ENCODE results near the gene SPATA46.

The SPATA46 gene

GRCh38 chr1:162373541-162374260 lies 3.0 kb downstream of the SPATA46 start:
- Histone ChIP-seq H4K20me1 (ENCODE audit: low read depth, low read length) (no peaks in the 10 kb centered on the region), H3K9me2 (replicated peaks; ENCODE audit: insufficient read depth, low read length) (no peaks in the 10 kb centered on the region), H3K36me3 (ENCODE audit: low read length) (no peaks in the 10 kb centered on the region), H2AFZ (ENCODE audit: low read depth, low read length, severe bottlenecking) (no peak overlapping the region), H3K9ac (ENCODE audit: low read length) (no peak overlapping the region), H3K4me3 (ENCODE audit: insufficient read depth, low read length, poor library complexity, severe bottlenecking) (no peak overlapping the region), H3K4me2 (ENCODE audit: low read depth, low read length, poor library complexity, severe bottlenecking) (no peak overlapping the region), H3K79me2 (ENCODE audit: insufficient read depth, low read length) (no peaks in the 10 kb centered on the region), H3K9me3 (ENCODE audit: insufficient read depth, low read length) (no peaks in the 10 kb centered on the region), H3K27ac (ENCODE audit: low read depth, low read length) (no peak overlapping the region), H3K27me3 (ENCODE audit: low read length) (no peaks in the 10 kb centered on the region), H3F3A (ENCODE audit: insufficient read depth) (no peaks in the 10 kb centered on the region)
- no peak for TF ChIP-seq CTCF (IDR thresholded peaks at IDR 0.05; ENCODE audit: insufficient read depth, low read length, poor library complexity, severe bottlenecking)
- no peak for TF ChIP-seq EZH2phosphoT487 (conservative IDR thresholded peaks at IDR 0.05; ENCODE audit: low read length)

- Histone ChIP-seq H3K27ac (ENCODE audit: low read depth, low read length) (no peak overlapping the region), H3K4me2 (ENCODE audit: low read depth, low read length, poor library complexity, severe bottlenecking) (no peak overlapping the region)
Measured at GRCh38 chr1:162373072-162373427, 3.6 kb downstream of the SPATA46 start.

GRCh38 chr1:162372159-162373071 lies 4.2 kb downstream of the SPATA46 start:
- no peak overlapping the region for H3K27ac ChIP-seq (ENCODE audit: low read depth, low read length)
- H3K27me3 ChIP-seq (ENCODE audit: low read length), result no peaks in the 10 kb centered on the region
- no peak overlapping the region for H3K4me2 ChIP-seq (ENCODE audit: low read depth, low read length, poor library complexity, severe bottlenecking)

More at GRCh38 chr1:162373072-162373427, 3.6 kb downstream of the SPATA46 start:
- Histone ChIP-seq H3K9me2 (replicated peaks; ENCODE audit: insufficient read depth, low read length) (no peaks in the 10 kb centered on the region), H3K4me3 (ENCODE audit: insufficient read depth, low read length, poor library complexity, severe bottlenecking) (no peak overlapping the region), H3F3A (ENCODE audit: insufficient read depth) (no peaks in the 10 kb centered on the region), H3K36me3 (ENCODE audit: low read length) (no peaks in the 10 kb centered on the region), H3K27me3 (ENCODE audit: low read length) (no peaks in the 10 kb centered on the region), H3K9ac (ENCODE audit: low read length) (no peak overlapping the region), H2AFZ (ENCODE audit: low read depth, low read length, severe bottlenecking) (no peak overlapping the region), H3K9me3 (ENCODE audit: insufficient read depth, low read length) (no peaks in the 10 kb centered on the region), H3K79me2 (ENCODE audit: insufficient read depth, low read length) (no peaks in the 10 kb centered on the region), H4K20me1 (ENCODE audit: low read depth, low read length) (no peaks in the 10 kb centered on the region)
- TF ChIP-seq EZH2phosphoT487 (conservative IDR thresholded peaks at IDR 0.05; ENCODE audit: low read length) (no peak), CTCF (IDR thresholded peaks at IDR 0.05; ENCODE audit: insufficient read depth, low read length, poor library complexity, severe bottlenecking) (no peak)

More at GRCh38 chr1:162372159-162373071, 4.2 kb downstream of the SPATA46 start:
- no peaks in the 10 kb centered on the region for H3K9me2 ChIP-seq (replicated peaks; ENCODE audit: insufficient read depth, low read length)
- H3K9ac ChIP-seq (ENCODE audit: low read length), result no peak overlapping the region
- no peaks in the 10 kb centered on the region for H3K79me2 ChIP-seq (ENCODE audit: insufficient read depth, low read length)
- no peaks in the 10 kb centered on the region for H4K20me1 ChIP-seq (ENCODE audit: low read depth, low read length)
- TF ChIP-seq CTCF (IDR thresholded peaks at IDR 0.05; ENCODE audit: insufficient read depth, low read length, poor library complexity, severe bottlenecking) (no peak), EZH2phosphoT487 (conservative IDR thresholded peaks at IDR 0.05; ENCODE audit: low read length) (no peak)
- H2AFZ ChIP-seq (ENCODE audit: low read depth, low read length, severe bottlenecking), result no peak overlapping the region
- no peaks in the 10 kb centered on the region for H3K36me3 ChIP-seq (ENCODE audit: low read length)
- H3K9me3 ChIP-seq (ENCODE audit: insufficient read depth, low read length), result no peaks in the 10 kb centered on the region
- H3K4me3 ChIP-seq (ENCODE audit: insufficient read depth, low read length, poor library complexity, severe bottlenecking), result no peak overlapping the region
- no peaks in the 10 kb centered on the region for H3F3A ChIP-seq (ENCODE audit: insufficient read depth)

All from SU-DHL-6 (cell line).